ENCODE measurements around the gene MAGI2. TPM values are rescaled to one million over a fixed set of nuclear protein-coding genes. Genes with fewer than 3 reads are reported as not detected.

MAGI2 gene
- total RNA-seq, 2 donors from 2014 or later, result 0.08 to 0.19 TPM

DNA sequence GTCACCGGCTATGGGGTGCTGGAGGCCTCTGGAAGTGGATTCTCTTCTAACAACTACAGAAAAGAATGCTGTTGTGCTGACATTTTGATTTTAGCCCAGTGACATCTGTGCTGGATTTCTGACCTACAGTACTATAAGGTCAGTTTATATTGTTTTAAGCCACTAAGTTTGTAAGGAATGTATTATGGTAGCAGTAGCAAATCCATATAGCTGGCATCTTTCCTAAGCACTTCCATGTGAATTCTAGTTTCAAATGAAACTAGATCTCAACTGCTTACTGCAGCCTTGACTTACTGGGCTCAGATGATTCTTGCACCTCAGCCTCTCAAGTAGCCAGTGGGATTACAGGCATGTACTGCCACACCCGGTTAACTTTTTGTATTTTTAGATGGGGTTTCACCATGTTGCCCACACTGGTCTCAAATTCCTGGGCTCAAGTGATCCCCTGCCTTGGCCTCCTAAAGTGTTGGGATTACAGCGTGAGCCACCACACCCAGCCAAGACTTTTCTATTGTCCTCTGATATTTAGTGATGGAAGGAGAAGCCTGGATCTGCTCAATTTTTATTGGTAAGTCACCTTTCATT lies 1240.9 kb downstream of the MAGI2 start:
- DNase-seq (ENCODE audit: low spot score) (no peak), ATAC-seq (no peak)
- H3K27me3 Mint-ChIP-seq, result peaks cover 0 to 15% of the 10 kb centered on the region in 2 donors
- H3K27ac Mint-ChIP-seq, result no peak overlapping the region
- H3K4me3 Mint-ChIP-seq, result no peak overlapping the region
- H3K9me3 Mint-ChIP-seq, result peaks cover 7% of the 10 kb centered on the region
- no peaks in the 10 kb centered on the region for H3K4me1 Mint-ChIP-seq (ENCODE audit: low read depth in 2 of 2)
- no peaks in the 10 kb centered on the region for H3K36me3 Mint-ChIP-seq

DNA sequence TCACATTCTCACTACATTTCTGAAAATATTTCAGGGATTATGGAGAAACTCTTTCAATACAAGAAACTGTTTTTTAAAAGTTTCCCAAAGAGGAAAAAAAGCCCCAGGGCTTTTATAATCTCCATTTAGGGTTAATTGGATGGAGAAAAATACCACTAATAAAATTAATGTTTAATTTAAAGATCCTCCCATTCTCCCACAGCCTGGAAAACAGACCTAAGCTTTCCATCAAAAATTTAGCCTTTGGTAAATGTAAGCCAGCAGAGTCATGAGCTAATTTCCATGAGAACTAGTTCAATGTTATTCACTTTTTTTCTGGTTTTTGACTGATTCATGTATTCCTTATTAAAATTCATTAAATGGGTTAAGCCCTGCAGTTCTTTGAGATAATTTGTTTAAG lies 1246.2 kb downstream of the MAGI2 start:
- DNase-seq (ENCODE audit: low spot score), result no peak
- Mint-ChIP-seq H3K27ac (no peak overlapping the region), H3K4me3 (no peak overlapping the region), H3K9me3 (no peaks in the 10 kb centered on the region), H3K27me3 (peaks cover 0 to 8% of the 10 kb centered on the region in 2 donors), H3K4me1 (ENCODE audit: low read depth in 2 of 2) (no peaks in the 10 kb centered on the region), H3K36me3 (no peaks in the 10 kb centered on the region)
- ATAC-seq, result no peak

DNA sequence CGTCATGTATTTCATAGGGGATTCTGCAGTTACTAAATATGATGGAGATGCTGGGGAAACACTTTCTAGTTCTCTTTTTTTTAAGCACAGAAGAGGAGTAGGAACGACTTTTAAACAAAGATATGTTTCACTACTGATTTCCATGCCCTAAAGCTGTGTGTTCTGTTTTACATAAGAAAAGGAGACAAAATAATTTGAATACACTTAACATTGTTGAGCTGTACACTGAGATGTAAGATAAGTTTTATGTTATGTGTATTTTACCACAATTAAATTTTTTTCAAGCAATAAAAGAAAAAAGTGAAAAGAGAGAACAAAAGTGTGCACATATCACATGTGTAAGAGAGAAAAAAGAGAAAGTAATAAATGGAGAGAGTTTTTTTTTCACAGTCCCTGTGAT lies 1246.7 kb downstream of the MAGI2 start:
- H3K9me3 Mint-ChIP-seq, result no peaks in the 10 kb centered on the region
- H3K27me3 Mint-ChIP-seq, result peaks cover 0 to 8% of the 10 kb centered on the region in 2 donors
- no peaks in the 10 kb centered on the region for H3K36me3 Mint-ChIP-seq
- H3K27ac Mint-ChIP-seq, result no peak overlapping the region
- DNase-seq (ENCODE audit: low spot score) (no peak), ATAC-seq (no peak)
- no peaks in the 10 kb centered on the region for H3K4me1 Mint-ChIP-seq (ENCODE audit: low read depth in 2 of 2)
- no peak overlapping the region for H3K4me3 Mint-ChIP-seq

DNA sequence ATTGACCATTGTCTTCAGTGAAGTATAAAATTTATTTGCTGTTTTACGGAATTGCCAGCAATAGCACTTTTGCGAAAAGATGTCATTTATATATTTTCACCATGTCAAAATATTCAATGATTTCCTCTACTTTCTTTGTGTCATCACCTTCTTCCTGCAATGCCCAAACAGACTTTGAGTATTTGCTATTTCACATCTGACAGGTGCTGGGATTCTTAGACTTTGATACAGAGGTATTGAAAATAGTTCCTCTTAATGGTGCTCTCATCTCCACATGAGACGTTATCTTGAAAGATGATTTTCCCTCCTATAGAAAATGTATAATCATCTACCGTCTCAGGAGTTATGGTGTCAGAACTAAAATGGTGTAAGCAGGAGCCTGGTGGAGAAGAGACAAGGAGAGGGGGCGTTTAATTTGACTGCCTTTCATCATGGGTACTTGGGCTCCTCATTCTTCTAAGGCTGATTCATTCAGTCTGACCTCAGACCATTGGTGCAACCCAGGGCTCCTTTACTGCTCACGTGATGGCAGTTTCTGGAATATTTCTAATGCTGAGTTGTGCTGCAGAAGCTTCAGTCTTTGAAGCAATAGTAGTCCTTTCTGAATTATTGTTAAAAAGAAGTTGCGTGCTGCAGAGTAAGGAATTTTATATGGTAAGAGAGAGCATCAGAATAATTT lies 1250.3 kb downstream of the MAGI2 start:
- ATAC-seq (no peak), DNase-seq (ENCODE audit: low spot score) (no peak)
- no peak overlapping the region for H3K27ac Mint-ChIP-seq
- no peak overlapping the region for H3K4me3 Mint-ChIP-seq
- no peaks in the 10 kb centered on the region for H3K4me1 Mint-ChIP-seq (ENCODE audit: low read depth in 2 of 2)
- no peaks in the 10 kb centered on the region for H3K27me3 Mint-ChIP-seq
- no peaks in the 10 kb centered on the region for H3K36me3 Mint-ChIP-seq
- H3K9me3 Mint-ChIP-seq, result no peaks in the 10 kb centered on the region

- Mint-ChIP-seq H3K4me1 (ENCODE audit: low read depth in 2 of 2) (no peaks in the 10 kb centered on the region), H3K27me3 (peaks cover 4 to 7% of the 10 kb centered on the region in 2 donors), H3K4me3 (no peak overlapping the region), H3K27ac (no peak overlapping the region), H3K9me3 (peaks cover 3% of the 10 kb centered on the region), H3K36me3 (no peaks in the 10 kb centered on the region)
- no peak for DNase-seq (ENCODE audit: low spot score)
- no peak for ATAC-seq
These were observed 1254.7 kb downstream of the MAGI2 start for GRCh38 chr7:78198756-78199155.

GRCh38 chr7:78197447-78197846 lies 1256.0 kb downstream of the MAGI2 start:
- Mint-ChIP-seq H3K4me3 (no peak overlapping the region), H3K9me3 (peaks cover 3% of the 10 kb centered on the region), H3K27ac (no peak overlapping the region), H3K36me3 (no peaks in the 10 kb centered on the region), H3K27me3 (peaks cover 4 to 7% of the 10 kb centered on the region in 2 donors), H3K4me1 (ENCODE audit: low read depth in 2 of 2) (no peaks in the 10 kb centered on the region)
- ATAC-seq (no peak), DNase-seq (ENCODE audit: low spot score) (no peak)

DNA sequence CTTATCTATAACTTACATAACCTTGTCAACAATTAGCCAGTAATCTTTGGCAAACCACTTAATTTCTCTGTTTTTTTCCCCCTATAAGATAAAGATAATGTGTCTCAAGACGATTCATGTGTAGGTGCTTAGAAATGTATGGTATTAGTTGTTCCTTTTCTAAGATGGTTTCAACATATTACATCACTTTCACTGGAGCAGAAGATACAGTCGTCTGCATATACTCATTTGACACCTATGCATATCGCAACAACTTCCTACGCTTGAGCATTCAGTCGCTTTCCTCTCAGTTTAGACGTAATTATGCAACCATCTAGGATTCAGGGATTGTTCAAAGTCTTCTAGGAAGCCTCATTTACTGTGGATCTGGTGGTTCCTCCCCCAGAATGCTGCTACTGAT lies 1258.2 kb downstream of the MAGI2 start:
- DNase-seq (ENCODE audit: low spot score) (no peak), ATAC-seq (no peak)
- H3K4me3 Mint-ChIP-seq, result no peak overlapping the region
- no peaks in the 10 kb centered on the region for H3K4me1 Mint-ChIP-seq (ENCODE audit: low read depth in 2 of 2)
- peaks cover 8 to 14% of the 10 kb centered on the region in 2 donors for H3K27me3 Mint-ChIP-seq
- no peak overlapping the region for H3K27ac Mint-ChIP-seq
- peaks cover 3% of the 10 kb centered on the region for H3K9me3 Mint-ChIP-seq
- no peaks in the 10 kb centered on the region for H3K36me3 Mint-ChIP-seq

GRCh38 chr7:78194611-78195010 lies 1258.9 kb downstream of the MAGI2 start:
- Mint-ChIP-seq H3K27me3 (peaks cover 8 to 14% of the 10 kb centered on the region in 2 donors), H3K4me3 (no peak overlapping the region), H3K4me1 (ENCODE audit: low read depth in 2 of 2) (no peaks in the 10 kb centered on the region), H3K36me3 (no peaks in the 10 kb centered on the region), H3K9me3 (peaks cover 3% of the 10 kb centered on the region), H3K27ac (no peak overlapping the region)
- ATAC-seq (no peak), DNase-seq (ENCODE audit: low spot score) (no peak)

DNA sequence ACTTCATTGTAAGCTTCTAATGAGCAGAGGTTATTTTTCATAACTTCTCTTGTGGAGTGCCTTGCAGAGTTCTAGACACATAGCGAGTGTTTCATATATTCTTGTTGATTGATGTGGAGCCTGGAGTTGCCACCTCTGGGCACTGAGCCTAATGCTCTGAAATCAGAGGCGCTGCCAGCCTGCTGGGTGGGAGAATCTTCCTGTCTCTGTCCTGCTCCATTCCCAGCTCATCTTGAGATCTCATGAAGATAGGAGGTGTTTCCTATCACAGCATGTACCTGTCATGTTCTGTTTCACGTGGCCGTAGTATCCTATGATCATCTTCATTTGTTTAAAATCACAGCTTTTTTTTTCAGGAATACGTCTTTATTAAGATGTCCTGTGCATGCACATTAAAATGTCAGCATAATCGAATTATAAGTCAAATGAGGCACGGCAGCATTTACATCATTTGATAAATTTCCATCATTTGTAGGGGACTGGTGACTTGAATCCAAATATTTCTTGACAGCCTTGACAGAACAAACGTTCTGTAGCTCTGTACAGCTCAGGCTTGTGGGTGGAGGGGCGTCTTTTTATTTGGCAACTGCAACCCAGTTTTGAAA lies 1261.9 kb downstream of the MAGI2 start:
- ATAC-seq (no peak), DNase-seq (ENCODE audit: low spot score) (no peak)
- no peaks in the 10 kb centered on the region for H3K36me3 Mint-ChIP-seq
- H3K4me1 Mint-ChIP-seq (ENCODE audit: low read depth in 2 of 2), result no peaks in the 10 kb centered on the region
- no peak overlapping the region for H3K4me3 Mint-ChIP-seq
- peaks cover 8 to 14% of the 10 kb centered on the region in 2 donors for H3K27me3 Mint-ChIP-seq
- H3K9me3 Mint-ChIP-seq, result no peaks in the 10 kb centered on the region
- H3K27ac Mint-ChIP-seq, result no peak overlapping the region

DNA sequence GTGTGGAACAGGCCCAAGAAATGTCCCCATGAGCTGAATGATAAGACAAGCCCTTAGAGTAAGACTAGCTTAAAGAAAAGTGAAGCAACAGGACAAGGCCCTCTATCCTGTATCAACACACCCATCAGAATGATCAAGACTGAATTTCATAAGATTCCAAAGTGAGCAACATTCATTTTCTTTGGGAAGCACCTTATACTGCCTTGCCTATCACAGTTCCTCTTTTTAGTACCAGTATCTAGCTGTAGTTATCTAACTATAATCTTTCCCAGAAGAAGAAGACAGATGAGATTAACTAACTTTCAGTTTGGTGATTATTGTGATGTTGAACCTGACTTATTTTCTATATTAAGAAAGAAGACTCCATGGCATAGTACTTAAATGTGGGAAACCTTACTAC lies 1263.7 kb downstream of the MAGI2 start:
- H3K27ac Mint-ChIP-seq, result no peak overlapping the region
- no peak for DNase-seq (ENCODE audit: low spot score)
- no peak for ATAC-seq
- H3K27me3 Mint-ChIP-seq, result peaks cover 7% of the 10 kb centered on the region in 2 donors
- H3K4me1 Mint-ChIP-seq (ENCODE audit: low read depth in 2 of 2), result no peaks in the 10 kb centered on the region
- no peaks in the 10 kb centered on the region for H3K36me3 Mint-ChIP-seq
- no peak overlapping the region for H3K4me3 Mint-ChIP-seq
- H3K9me3 Mint-ChIP-seq, result no peaks in the 10 kb centered on the region

GRCh38 chr7:78185149-78185745 lies 1268.2 kb downstream of the MAGI2 start:
- H3K4me1 Mint-ChIP-seq (ENCODE audit: low read depth in 2 of 2), result no peaks in the 10 kb centered on the region
- H3K27ac Mint-ChIP-seq, result no peak overlapping the region
- peaks cover 7 to 15% of the 10 kb centered on the region in 2 donors for H3K27me3 Mint-ChIP-seq
- H3K4me3 Mint-ChIP-seq, result no peak overlapping the region
- H3K9me3 Mint-ChIP-seq, result no peaks in the 10 kb centered on the region
- DNase-seq (ENCODE audit: low spot score), result no peak
- ATAC-seq, result no peak
- no peaks in the 10 kb centered on the region for H3K36me3 Mint-ChIP-seq

DNA sequence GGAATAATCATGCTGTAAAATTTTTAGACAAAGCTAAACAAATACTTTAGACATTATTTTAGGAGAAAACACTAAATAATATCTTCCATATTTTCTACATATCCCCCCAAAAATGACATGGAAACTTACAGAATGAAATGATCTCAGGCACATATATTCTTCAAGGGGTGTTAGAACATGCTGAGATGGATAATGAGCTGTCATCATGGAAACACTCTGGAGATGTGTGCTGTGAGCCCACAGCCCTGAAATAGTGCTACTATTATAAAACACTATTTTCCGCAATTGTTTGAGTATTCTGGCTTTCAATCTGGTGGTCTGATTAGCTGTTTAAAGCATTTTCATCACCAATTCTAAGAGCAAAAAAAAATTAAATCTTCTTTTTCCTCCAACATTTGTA lies 1269.2 kb downstream of the MAGI2 start:
- no peak for ATAC-seq
- Mint-ChIP-seq H3K27me3 (peaks cover 7 to 15% of the 10 kb centered on the region in 2 donors), H3K36me3 (no peaks in the 10 kb centered on the region), H3K4me1 (ENCODE audit: low read depth in 2 of 2) (no peaks in the 10 kb centered on the region), H3K9me3 (no peaks in the 10 kb centered on the region), H3K4me3 (no peak overlapping the region), H3K27ac (no peak overlapping the region)
- no peak for DNase-seq (ENCODE audit: low spot score)

GRCh38 chr7:78179827-78180477 lies 1273.5 kb downstream of the MAGI2 start:
- H3K4me1 Mint-ChIP-seq (ENCODE audit: low read depth in 2 of 2), result no peaks in the 10 kb centered on the region
- no peak overlapping the region for H3K4me3 Mint-ChIP-seq
- ATAC-seq, result no peak
- H3K27me3 Mint-ChIP-seq, result peaks cover 7 to 15% of the 10 kb centered on the region in 2 donors
- no peak overlapping the region for H3K27ac Mint-ChIP-seq
- no peaks in the 10 kb centered on the region for H3K36me3 Mint-ChIP-seq
- no peaks in the 10 kb centered on the region for H3K9me3 Mint-ChIP-seq
- no peak for DNase-seq (ENCODE audit: low spot score)

DNA sequence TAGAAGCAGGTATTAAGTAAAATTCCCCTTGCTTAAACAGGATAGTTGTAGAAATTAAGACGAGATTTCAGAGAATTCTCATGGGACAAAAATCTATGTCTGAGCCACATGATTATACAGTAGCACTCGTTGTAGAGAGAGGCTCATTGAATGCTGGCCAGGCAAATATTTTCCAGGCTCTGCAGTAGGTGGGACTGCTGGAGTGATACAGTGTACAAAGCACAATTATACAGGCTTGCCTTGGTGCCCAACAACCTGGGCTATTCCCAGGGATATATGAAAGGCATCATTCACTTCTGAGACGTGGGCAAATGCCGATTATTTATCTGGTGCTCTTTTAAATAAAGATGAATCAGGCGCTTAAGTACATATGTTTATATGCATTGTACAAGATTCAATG lies 1274.3 kb downstream of the MAGI2 start:
- H3K4me1 Mint-ChIP-seq (ENCODE audit: low read depth in 2 of 2), result no peaks in the 10 kb centered on the region
- no peak overlapping the region for H3K27ac Mint-ChIP-seq
- no peak for ATAC-seq
- no peak for DNase-seq (ENCODE audit: low spot score)
- no peaks in the 10 kb centered on the region for H3K36me3 Mint-ChIP-seq
- no peak overlapping the region for H3K4me3 Mint-ChIP-seq
- H3K27me3 Mint-ChIP-seq, result peaks cover 7 to 15% of the 10 kb centered on the region in 2 donors
- no peaks in the 10 kb centered on the region for H3K9me3 Mint-ChIP-seq
